ENCODE data around the gene UBE2L5. TPM values are rescaled to one million over a fixed set of nuclear protein-coding genes. Genes with fewer than 3 reads are reported as not detected.

The UBE2L5 gene
- total and polyA plus RNA-seq, 2 of the 13 experiments (the other 11 are each of a cell fraction or from before 2014, with no cell fraction given): 0.13 TPM; not detected in 1

DNA sequence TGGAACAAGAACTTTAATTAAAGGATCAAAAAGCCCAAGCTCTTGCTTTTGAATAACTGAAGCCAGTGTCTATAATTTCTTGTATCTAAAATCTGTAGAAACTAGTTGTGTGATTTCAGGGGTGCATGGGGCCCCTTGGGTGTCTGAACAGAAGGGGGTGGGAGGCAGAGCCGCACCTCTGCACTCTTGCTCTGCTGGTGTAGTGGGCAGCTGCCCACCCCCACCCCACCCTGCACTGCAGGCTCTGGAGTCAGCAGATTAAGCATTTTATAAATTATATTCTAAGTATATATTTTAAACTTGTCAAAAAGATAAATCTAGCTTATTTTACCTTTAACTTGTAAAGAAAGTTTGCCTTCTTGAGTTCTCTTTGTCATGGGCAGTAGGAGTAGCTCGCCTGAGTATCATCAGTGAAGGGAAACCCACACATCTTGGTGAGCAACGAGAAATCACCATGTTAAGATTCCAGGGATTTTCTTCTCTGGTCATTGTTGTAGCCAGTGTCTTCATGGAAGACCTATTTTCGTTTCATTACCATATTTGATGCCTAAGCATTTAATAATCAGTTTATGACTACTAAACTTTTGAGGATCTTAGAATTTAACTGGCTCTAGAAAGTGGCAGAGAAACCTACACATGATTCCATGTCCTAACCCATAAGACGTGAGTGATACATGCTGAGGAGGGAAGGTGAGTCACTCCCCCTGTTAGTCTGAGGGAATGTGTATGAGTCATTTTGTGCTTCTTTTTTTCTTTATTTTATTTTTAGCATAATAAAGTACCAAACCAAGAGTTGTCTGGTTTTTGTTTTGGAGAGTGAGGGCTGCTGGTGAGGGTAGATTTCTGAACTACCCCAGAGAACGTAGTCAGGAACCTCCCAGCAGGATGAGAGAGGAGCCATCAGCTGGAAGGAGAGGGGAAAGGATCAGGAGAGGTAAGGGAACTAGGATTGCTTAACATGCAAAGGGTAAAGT, 7.7 kb downstream of the UBE2L5 start:
- Histone ChIP-seq H2AFZ (ENCODE audit: low read length) (no peak overlapping the region), H3K9ac (ENCODE audit: insufficient read depth, low read depth, low read length) (no peak overlapping the region), H4K20me1 (ENCODE audit: insufficient read depth, low read length) (no peaks in the 10 kb centered on the region), H3K36me3 (replicated peaks in 1 of 2; ENCODE audit: control insufficient read depth in 1 of 2, insufficient read depth in 2 of 2, low read length in 2 of 2) (no peaks in the 10 kb centered on the region), H3K4me1 (ENCODE audit: insufficient read depth, low read length) (no peaks in the 10 kb centered on the region), H3K4me2 (ENCODE audit: low read depth, low read length) (no peak overlapping the region), H3K27me3 (ENCODE audit: control insufficient read depth in 1 of 2, insufficient read depth in 2 of 2, low read length in 2 of 2) (peaks cover 5 to 6% of the 10 kb centered on the region in 2 experiments; a peak in 3 of 5 replicates), H3K4me3 (replicated peaks in 1 of 3; ENCODE audit: insufficient read depth in 1 of 3, low read depth in 2 of 3, low read length in 3 of 3) (no peak overlapping the region), H3K27ac (ENCODE audit: extremely low read length, insufficient read depth, low read length) (no peak overlapping the region), H3K9me3 (ENCODE audit: low read length) (no peaks in the 10 kb centered on the region), H3K79me2 (ENCODE audit: insufficient read depth, low read length) (no peaks in the 10 kb centered on the region)
- 21% methylated on average over 6 of the region's 6 CpGs for WGBS (ENCODE audit: low lambda C conversion rate)
- BruUV-seq (replicated peaks): no TSS peak
- ATAC-seq (no peak), FAIRE-seq (no peak), DNase-seq (ENCODE audit: low spot score) (no peak)
- no peak for TF ChIP-seq SMARCC2 (IDR thresholded peaks at IDR 0.05)
- no peak for TF ChIP-seq ZMYM2 (CRISPR knock-in tag; IDR thresholded peaks at IDR 0.05)
- no peak for TF ChIP-seq RBFOX2 (IDR thresholded peaks at IDR 0.05; ENCODE audit: low read depth, low read length)
- TF ChIP-seq ZFY (CRISPR knock-in tag; IDR thresholded peaks at IDR 0.05): no peak
- no peak for TF ChIP-seq HOXA5 (CRISPR knock-in tag; IDR thresholded peaks at IDR 0.05)
- TF ChIP-seq, protein P1, sequence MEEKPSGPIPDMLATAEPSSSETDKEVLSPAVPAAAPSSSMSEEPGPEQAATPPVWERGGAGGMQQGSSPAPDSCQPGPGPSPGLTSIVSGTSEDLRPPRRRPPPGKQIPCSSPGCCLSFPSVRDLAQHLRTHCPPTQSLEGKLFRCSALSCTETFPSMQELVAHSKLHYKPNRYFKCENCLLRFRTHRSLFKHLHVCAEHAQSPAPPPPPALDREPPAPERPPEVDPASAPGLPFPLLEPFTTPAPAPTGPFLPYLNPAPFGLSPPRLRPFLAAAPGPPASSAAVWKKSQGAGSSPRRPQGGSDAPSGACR (CRISPR knock-in tag; IDR thresholded peaks at IDR 0.05): no peak
- ChIA-PET CTCF (ENCODE audit: low intra/inter-chr PET ratio, low total read pairs) (no interaction called here), POLR2A (no interaction called here)
- intact Hi-C loops (cut with micrococcal nuclease; ENCODE audit: unreplicated experiment) (no loop called here), in situ Hi-C loops (cut with HindIII; ENCODE audit: extremely low pct_ligation_motif_present, low pct_unique_long_range_greater_than_20kb) (no loop called here)

Data from HepG2 (cell line).